Endothelial cell of umbilical vein (primary cell): ENCODE data around the gene CD300LB.

Source experiments
- POLR2A ChIP-seq: IDR thresholded peaks from 2 replicates; pipeline ENCODE4 v1.6.1; 2012; ENCODE audit warnings: low read depth, mild to moderate bottlenecking, control low read depth, low read length
- POLR2AphosphoS5 ChIP-seq: IDR thresholded peaks from 2 replicates; pipeline ENCODE4 v1.6.1; 2012; ENCODE audit warnings: low read depth, mild to moderate bottlenecking, control low read depth, low read length, moderate library complexity; ENCODE audit not compliant: insufficient read depth
- TF ChIP-seq, protein P1 (sequence below): IDR thresholded peaks from 2 replicates; pipeline ENCODE4 v1.6.1; 2011; ENCODE audit not compliant: insufficient read depth, insufficient read length
- TF ChIP-seq, protein P2 (sequence below), 2 donors: IDR thresholded peaks; 1 replicate in 1 of 2; 2 replicates in 1 of 2; pipeline ENCODE4 v1.5.1; 2011; ENCODE audit warnings: low read length in 2 of 2, mild to moderate bottlenecking in 2 of 2, moderate library complexity in 2 of 2, control low read depth in 1 of 2, inconsistent platforms in 1 of 2, low read depth in 1 of 2; ENCODE audit not compliant: insufficient read depth in 1 of 2; ENCODE audit errors: extremely low read depth in 1 of 2

DNA sequence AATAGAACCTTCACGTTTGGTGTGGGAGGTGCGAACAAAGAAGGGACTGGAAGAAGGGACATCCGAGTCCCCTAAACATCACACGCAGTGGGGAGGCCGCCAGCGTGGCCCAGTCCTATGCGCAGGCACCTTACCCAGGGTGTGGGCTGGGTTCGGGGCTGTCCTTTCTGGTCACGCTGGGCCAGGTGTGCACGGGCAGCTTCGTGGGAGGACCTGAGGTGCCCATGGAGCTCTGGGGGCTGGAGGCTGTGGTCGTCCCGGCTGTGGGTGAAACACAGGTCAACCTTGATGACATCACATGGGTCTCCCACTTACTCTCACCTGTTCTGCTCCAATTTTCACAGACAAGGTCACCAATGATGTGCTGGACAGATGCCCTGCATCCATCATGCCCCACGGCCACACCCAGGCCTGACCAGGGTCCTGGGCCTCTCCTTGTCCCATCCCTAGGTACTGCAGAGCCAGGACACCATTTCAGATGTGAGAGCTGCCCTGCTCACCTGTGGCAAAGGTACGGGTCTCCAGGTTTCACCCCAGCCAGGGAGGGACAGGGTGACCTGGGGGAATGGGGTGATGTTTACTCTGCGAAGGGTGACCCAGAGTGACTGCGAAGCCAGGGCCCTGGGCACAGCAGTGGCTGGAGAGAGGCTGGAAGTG is 11.6 kb upstream of the CD300LB start:
- TF ChIP-seq POLR2A: no peak
- no peak for TF ChIP-seq POLR2AphosphoS5
- TF ChIP-seq, protein P1, sequence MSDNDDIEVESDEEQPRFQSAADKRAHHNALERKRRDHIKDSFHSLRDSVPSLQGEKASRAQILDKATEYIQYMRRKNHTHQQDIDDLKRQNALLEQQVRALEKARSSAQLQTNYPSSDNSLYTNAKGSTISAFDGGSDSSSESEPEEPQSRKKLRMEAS: no peak
- TF ChIP-seq, protein P2, sequence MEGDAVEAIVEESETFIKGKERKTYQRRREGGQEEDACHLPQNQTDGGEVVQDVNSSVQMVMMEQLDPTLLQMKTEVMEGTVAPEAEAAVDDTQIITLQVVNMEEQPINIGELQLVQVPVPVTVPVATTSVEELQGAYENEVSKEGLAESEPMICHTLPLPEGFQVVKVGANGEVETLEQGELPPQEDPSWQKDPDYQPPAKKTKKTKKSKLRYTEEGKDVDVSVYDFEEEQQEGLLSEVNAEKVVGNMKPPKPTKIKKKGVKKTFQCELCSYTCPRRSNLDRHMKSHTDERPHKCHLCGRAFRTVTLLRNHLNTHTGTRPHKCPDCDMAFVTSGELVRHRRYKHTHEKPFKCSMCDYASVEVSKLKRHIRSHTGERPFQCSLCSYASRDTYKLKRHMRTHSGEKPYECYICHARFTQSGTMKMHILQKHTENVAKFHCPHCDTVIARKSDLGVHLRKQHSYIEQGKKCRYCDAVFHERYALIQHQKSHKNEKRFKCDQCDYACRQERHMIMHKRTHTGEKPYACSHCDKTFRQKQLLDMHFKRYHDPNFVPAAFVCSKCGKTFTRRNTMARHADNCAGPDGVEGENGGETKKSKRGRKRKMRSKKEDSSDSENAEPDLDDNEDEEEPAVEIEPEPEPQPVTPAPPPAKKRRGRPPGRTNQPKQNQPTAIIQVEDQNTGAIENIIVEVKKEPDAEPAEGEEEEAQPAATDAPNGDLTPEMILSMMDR (IDR thresholded peaks at IDR 0.05; ENCODE audit: extremely low read depth in 1 of 2, insufficient read depth in 1 of 2, low read depth in 1 of 2, low read length in 2 of 2): no peak
